GM12878 (cell line): ENCODE data around the gene FSD1L.

ENCODE experiments used
- CTCF ChIP-seq, 3 experiments: IDR thresholded peaks in 2 of 3; conservative IDR thresholded peaks in 1 of 3; 2 replicates each; pipeline ENCODE4 v1.5.1; 2011; ENCODE audit warnings: low read depth in 3 of 3, low read length in 3 of 3, mild to moderate bottlenecking in 3 of 3, control low read depth in 2 of 3, moderate library complexity in 2 of 3, inconsistent platforms in 1 of 3, mixed read lengths in 1 of 3; ENCODE audit not compliant: control insufficient read depth in 2 of 3, insufficient read depth in 1 of 3; ENCODE audit errors: extremely low read depth in 1 of 3
- SUZ12 ChIP-seq: fragments of 200-600 bp; sonication (generic); IDR thresholded peaks from one replicate; pipeline ENCODE4 v1.6.1; 2018; ENCODE audit warnings: antibody characterized with exemption, mild to moderate bottlenecking; ENCODE audit not compliant: unreplicated experiment

- TF ChIP-seq CTCF (IDR thresholded peaks at IDR 0.05 in 2 of 3, conservative IDR thresholded peaks at IDR 0.05 in 1 of 3; ENCODE audit: control insufficient read depth in 2 of 3, extremely low read depth in 1 of 3, insufficient read depth in 1 of 3, low read depth in 3 of 3, low read length in 3 of 3) = no peak
- TF ChIP-seq SUZ12 = no peak
Measured at GRCh38 chr9:105479846-105480245, 32.0 kb downstream of the FSD1L start.
